ENCODE data around the gene SLC37A3. TPM values are rescaled to one million over a fixed set of nuclear protein-coding genes. Genes with fewer than 3 reads are reported as not detected.

Gene SLC37A3
- total and polyA plus RNA-seq, 2 experiments from 2014 or later, result 44.9 to 64.5 TPM

DNA sequence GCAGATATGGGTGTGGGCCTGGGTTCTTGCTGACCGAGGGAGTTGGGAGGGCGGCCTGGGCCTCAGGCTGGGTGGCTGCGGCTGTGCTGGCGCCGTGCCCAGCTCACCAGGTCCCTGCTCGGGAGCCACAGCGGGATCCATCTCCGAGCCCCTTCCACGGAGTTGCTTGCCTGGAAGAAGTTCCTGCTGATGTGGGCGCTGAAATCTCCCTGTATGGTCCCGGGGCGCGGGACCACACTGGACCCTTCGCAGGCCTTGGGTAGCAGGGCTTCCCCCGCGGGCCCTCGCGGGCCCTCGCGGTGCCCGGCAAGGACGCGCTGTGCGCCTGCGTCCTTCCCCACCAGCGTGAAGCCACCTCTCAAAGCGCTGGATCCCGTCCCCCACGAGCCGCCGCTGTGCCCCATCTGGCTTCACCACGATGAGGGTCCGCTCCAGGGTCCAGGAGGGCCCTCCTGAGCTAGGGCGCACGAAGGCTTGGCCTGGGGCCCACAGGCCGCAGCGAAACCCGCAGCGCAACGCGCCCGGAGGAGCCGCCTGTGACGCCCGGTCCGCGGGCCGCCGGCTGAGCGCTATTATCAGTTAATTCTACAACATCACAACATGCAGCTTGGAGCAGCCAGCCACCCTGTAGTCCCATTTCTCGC, 37.0 kb upstream of the SLC37A3 start:
- WGBS (ENCODE audit: low lambda C conversion rate, missing lambda C conversion rate), result 98% methylated on average over 51 of the region's 51 CpGs
- TF ChIP-seq EZH2phosphoT487 (IDR thresholded peaks at IDR 0.05; ENCODE audit: low read depth, severe bottlenecking, unreplicated experiment) (no peak), EZH2 (IDR thresholded peaks at IDR 0.05; ENCODE audit: borderline replicate concordance) (no peak)
- TF ChIP-seq, protein P1, sequence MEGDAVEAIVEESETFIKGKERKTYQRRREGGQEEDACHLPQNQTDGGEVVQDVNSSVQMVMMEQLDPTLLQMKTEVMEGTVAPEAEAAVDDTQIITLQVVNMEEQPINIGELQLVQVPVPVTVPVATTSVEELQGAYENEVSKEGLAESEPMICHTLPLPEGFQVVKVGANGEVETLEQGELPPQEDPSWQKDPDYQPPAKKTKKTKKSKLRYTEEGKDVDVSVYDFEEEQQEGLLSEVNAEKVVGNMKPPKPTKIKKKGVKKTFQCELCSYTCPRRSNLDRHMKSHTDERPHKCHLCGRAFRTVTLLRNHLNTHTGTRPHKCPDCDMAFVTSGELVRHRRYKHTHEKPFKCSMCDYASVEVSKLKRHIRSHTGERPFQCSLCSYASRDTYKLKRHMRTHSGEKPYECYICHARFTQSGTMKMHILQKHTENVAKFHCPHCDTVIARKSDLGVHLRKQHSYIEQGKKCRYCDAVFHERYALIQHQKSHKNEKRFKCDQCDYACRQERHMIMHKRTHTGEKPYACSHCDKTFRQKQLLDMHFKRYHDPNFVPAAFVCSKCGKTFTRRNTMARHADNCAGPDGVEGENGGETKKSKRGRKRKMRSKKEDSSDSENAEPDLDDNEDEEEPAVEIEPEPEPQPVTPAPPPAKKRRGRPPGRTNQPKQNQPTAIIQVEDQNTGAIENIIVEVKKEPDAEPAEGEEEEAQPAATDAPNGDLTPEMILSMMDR (IDR thresholded peaks at IDR 0.05; ENCODE audit: poor library complexity), result no peak
- H2AFZ ChIP-seq, result no peak overlapping the region
- no peaks in the 10 kb centered on the region for H3K4me1 ChIP-seq (ENCODE audit: insufficient read depth)
- no peaks in the 10 kb centered on the region for H4K20me1 ChIP-seq (ENCODE audit: insufficient read depth, poor library complexity, severe bottlenecking)
- H3K9me3 ChIP-seq (ENCODE audit: low read depth), result no peaks in the 10 kb centered on the region
- no peak overlapping the region for H3K4me3 ChIP-seq
- H3K4me2 ChIP-seq, result no peak overlapping the region
- H3K79me2 ChIP-seq, result no peaks in the 10 kb centered on the region
- no peaks in the 10 kb centered on the region for H3K9me2 ChIP-seq (replicated peaks; ENCODE audit: insufficient read depth)
- no peak for DNase-seq (ENCODE audit: low spot score)
- no peak overlapping the region for H3K27ac ChIP-seq
- no peaks in the 10 kb centered on the region for H3K27me3 ChIP-seq
- no peaks in the 10 kb centered on the region for H3K36me3 ChIP-seq (replicated peaks; ENCODE audit: insufficient read depth, low read depth)

- Histone ChIP-seq H2AFZ (no peak overlapping the region), H3K9me2 (replicated peaks; ENCODE audit: insufficient read depth) (no peaks in the 10 kb centered on the region), H3K27ac (no peak overlapping the region)
Measured at GRCh38 chr7:140433396-140433795, 35.1 kb upstream of the SLC37A3 start.

GRCh38 chr7:140426130-140426529, 27.8 kb upstream of the SLC37A3 start:
- H3K4me1 ChIP-seq (ENCODE audit: insufficient read depth), result no peaks in the 10 kb centered on the region
- H2AFZ ChIP-seq, result no peak overlapping the region
- TF ChIP-seq EZH2phosphoT487 (IDR thresholded peaks at IDR 0.05; ENCODE audit: low read depth, severe bottlenecking, unreplicated experiment) (no peak), EZH2 (IDR thresholded peaks at IDR 0.05; ENCODE audit: borderline replicate concordance) (no peak)
- TF ChIP-seq, protein P1 (IDR thresholded peaks at IDR 0.05; ENCODE audit: poor library complexity), result no peak
- H3K36me3 ChIP-seq (replicated peaks; ENCODE audit: insufficient read depth, low read depth), result no peaks in the 10 kb centered on the region
- H3K9me3 ChIP-seq (ENCODE audit: low read depth), result no peaks in the 10 kb centered on the region
- H3K79me2 ChIP-seq, result no peaks in the 10 kb centered on the region
- no peak overlapping the region for H3K4me2 ChIP-seq
- H3K27me3 ChIP-seq, result no peaks in the 10 kb centered on the region
- DNase-seq (ENCODE audit: low spot score), result no peak
- H3K9me2 ChIP-seq (replicated peaks; ENCODE audit: insufficient read depth), result no peaks in the 10 kb centered on the region
- H3K27ac ChIP-seq, result no peak overlapping the region
- H4K20me1 ChIP-seq (ENCODE audit: insufficient read depth, poor library complexity, severe bottlenecking), result no peaks in the 10 kb centered on the region
- 94% methylated on average over 6 of the region's 6 CpGs for WGBS (ENCODE audit: low lambda C conversion rate, missing lambda C conversion rate)
- no peak overlapping the region for H3K4me3 ChIP-seq

More at GRCh38 chr7:140433396-140433795, 35.1 kb upstream of the SLC37A3 start:
- Histone ChIP-seq H3K4me3 (no peak overlapping the region), H4K20me1 (ENCODE audit: insufficient read depth, poor library complexity, severe bottlenecking) (no peaks in the 10 kb centered on the region), H3K79me2 (no peaks in the 10 kb centered on the region), H3K9me3 (ENCODE audit: low read depth) (no peaks in the 10 kb centered on the region), H3K4me2 (no peak overlapping the region), H3K36me3 (replicated peaks; ENCODE audit: insufficient read depth, low read depth) (no peaks in the 10 kb centered on the region), H3K27me3 (no peaks in the 10 kb centered on the region), H3K4me1 (ENCODE audit: insufficient read depth) (no peaks in the 10 kb centered on the region)
- TF ChIP-seq EZH2phosphoT487 (IDR thresholded peaks at IDR 0.05; ENCODE audit: low read depth, severe bottlenecking, unreplicated experiment) (no peak), EZH2 (IDR thresholded peaks at IDR 0.05; ENCODE audit: borderline replicate concordance) (no peak)
- TF ChIP-seq, protein P1 (IDR thresholded peaks at IDR 0.05; ENCODE audit: poor library complexity), result no peak
- no peak for DNase-seq (ENCODE audit: low spot score)
- WGBS (ENCODE audit: low lambda C conversion rate, missing lambda C conversion rate), result 89% methylated on average over 3 of the region's 3 CpGs
